ENCODE data around the gene ACTN1. TPM values are rescaled to one million over a fixed set of nuclear protein-coding genes. Genes with fewer than 3 reads are reported as not detected.

ACTN1 gene
- total and polyA plus RNA-seq, 2 of the 8 experiments (the other 6 are each of a cell fraction or from before 2014, with no cell fraction given): 236 to 262 TPM

- TF ChIP-seq BRCA1 (IDR thresholded peaks at IDR 0.05; ENCODE audit: low read depth, low read length) (no peak), EP300 (IDR thresholded peaks at IDR 0.05; ENCODE audit: borderline replicate concordance in 1 of 2, low read depth in 2 of 2, low read length in 2 of 2) (no peak), KDM1A (IDR thresholded peaks at IDR 0.05; ENCODE audit: borderline replicate concordance, low read length) (no peak), MAFK (IDR thresholded peaks at IDR 0.05; ENCODE audit: low read depth, low read length) (no peak), CHD7 (IDR thresholded peaks at IDR 0.05; ENCODE audit: insufficient replicate concordance, low read length) (no peak)
Observed at GRCh38 chr14:68866991-68867533, 112.0 kb downstream of the ACTN1 start (continued).

All from H1 (cell line).